Middle frontal gyrus (tissue), 1 donor: ENCODE data around the gene ERN1.
A peak's percentile ranks its signal among the peaks of the same experiment; 100 is the strongest.
"Not testable (repeated sequence)": the region's sequence is repeated elsewhere in the genome, so short reads cannot be mapped to it uniquely, and the experiment has no call there.

ENCODE experiments used
- DNase-seq: peaks from one replicate; pipeline ENCODE4 v3.0.0-alpha.2; 2015; ENCODE audit warnings: low spot score; ENCODE audit errors: extremely low spot score

Gene ERN1

DNA sequence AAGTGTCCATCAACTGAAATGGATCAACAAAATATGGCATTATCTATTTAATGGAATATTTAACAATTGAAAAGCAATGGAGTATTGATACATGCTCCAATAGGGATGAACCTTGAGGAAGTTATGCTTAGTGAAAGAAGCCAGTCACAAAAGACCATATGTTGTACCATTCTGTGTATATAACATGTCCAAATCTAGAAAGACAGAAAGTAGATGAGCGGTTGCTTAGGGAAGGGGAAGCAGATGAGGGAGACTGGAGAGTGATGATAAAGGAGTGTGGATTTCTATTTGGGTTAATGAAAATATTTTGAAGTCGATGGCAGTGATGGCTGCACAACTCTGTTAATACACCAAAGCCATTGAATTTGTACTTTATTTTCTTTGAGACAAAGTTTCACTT is 8.5 kb upstream of the ERN1 start:
- DNase-seq = no peak

DNA sequence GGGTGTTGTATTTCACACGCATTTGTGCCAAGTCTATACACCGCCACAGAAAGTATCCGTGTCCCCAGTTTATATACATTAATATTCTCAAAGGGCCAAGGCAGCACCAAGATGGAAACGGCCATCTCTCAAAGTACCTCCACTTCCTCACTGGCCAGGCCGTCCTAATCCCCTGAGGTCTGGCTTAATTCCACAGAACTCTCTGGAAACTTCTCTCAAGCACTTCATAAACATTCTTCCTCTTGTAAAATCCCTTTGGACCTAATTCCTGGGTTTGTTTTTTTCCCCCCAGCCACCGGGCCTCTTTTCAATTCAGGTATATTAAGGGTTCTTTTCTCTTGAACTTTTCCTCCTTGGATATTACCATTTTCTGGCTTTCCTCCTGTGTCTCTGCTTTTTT is 5.1 kb upstream of the ERN1 start:
- DNase-seq = no peak

DNA sequence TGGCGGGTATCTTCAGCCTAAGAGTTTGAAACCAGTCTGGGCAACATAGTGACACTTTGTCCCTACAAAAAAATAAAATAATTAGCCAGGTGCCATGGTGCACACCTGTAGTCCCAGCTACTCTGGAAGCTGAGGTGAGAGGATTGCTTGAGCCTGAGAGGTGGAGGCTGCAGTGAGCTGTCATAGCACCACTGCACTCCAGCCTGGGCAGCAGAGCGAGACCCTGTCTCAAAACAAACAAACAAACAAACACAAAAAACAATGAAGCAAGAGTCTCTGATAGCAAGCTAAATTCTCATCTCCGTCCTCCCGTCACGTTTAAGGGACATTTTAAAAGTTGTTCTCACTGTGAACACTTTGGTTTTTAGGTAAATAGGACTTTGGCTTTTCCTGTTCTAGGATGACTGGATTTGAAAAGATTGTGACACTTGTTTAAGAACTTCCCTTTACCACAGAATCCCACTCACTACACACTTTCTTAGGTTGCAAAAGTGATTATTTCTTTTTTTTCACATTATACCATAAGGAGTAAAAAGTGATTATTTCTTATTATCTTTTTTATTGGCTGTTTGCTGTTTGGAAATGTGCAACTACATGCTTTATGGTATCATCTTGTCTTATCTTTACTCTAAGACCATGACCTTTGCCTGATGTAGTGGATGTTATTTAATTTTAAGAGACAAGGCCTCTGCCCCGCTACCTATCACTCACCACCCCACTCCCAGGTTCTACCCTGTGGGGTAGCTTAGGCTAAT is 4.4 kb upstream of the ERN1 start:
- DNase-seq = no peak

DNA sequence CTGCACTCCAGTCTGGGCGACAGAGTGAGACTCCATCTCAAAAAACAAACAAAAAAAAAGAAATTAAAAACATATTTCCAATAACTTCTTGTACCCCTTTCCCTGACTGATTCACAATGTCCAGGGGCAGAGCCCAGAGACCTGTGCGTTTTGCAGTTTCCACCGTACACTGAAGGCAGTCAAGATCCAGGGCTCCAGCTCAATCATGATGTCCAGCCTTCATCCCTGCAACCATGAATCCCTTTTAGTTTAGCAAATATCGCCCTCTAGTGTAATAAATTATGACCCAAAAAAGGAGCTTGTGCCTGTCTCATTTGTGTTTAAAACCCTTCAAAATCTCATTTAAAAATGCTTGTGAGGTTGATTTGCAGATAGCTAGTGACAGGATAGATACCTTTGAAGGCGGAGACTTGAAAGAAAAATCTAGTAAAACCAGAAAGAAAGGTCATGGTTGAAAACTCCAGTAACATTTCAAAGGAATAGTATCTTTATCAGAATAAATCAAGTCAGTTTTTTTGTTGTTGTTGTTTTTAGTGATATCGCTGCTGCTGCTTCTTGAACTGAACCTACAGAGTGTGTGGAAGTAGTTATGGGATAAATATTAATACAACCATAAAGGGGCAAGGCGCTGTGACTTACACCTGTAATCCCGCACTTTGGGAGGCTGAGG is 3.7 kb upstream of the ERN1 start:
- peak; percentile 61 for DNase-seq

DNA sequence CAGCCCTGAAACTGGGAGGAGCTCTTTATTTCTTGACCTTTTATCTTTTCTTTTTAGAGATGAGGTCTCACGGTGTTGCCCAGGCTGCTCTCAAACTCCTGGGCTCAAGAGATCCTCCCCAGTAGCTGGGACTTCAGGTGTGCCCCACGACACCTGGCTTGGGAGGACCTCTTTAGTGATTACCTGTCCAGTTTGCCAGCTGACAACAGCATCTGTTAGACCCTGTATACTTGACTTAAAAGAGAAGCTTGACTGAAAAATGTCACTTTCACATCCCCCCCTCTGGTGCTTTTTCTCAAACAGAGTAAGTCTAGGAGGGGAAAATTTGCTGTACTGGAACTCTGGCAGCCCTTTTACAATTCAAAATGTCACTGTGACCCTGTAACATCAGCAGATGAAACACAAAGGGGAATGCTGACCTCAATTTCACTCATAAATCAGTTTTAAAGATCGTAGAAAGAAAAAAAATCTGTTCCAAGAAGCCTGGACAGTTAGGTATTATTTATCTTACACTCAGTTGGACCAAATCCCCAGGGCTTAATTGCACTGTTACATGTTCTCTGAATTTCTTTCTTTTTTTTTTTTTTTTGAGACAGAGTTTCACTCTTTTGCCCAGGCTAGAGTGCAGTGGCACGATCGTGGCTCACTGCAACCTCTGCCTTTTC is 1.8 kb upstream of the ERN1 start:
- DNase-seq = no peak

DNA sequence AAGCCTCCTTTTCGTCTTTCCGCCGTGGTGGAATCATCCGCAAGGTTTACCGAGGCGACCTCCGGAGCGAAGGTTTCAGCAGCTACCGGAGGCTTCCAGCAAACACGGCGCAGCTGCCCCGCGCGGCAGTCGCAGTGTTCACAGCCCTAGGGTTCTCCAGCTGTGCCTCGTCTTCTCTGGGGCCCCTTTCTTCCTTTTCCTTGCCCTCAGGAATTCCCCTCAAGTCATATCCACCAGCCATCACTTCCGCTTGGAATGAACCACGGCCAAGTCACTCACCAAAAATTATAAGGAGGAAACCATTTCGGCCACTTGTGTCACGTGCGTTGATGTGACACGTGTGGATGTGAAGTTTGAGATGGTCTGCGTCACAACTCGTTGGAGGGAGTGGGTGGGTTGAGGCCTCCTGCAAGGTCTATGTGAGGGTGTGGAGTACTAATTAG is 636 bp upstream of the ERN1 start:
- DNase-seq = no peak

DNA sequence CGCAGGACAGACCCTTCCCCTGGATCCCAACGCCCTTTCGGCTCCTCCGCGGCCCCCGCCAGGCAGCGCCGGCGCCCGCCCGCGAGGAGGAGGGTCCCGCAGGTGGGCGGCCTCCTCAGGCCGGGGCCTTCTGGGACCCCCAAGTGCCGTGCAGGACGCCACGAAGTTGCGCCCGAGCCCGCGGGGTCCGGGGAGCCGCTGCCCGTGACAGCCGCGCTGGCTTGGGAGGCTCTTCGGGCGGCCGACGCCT is 504 bp downstream of the ERN1 start:
- no peak for DNase-seq

DNA sequence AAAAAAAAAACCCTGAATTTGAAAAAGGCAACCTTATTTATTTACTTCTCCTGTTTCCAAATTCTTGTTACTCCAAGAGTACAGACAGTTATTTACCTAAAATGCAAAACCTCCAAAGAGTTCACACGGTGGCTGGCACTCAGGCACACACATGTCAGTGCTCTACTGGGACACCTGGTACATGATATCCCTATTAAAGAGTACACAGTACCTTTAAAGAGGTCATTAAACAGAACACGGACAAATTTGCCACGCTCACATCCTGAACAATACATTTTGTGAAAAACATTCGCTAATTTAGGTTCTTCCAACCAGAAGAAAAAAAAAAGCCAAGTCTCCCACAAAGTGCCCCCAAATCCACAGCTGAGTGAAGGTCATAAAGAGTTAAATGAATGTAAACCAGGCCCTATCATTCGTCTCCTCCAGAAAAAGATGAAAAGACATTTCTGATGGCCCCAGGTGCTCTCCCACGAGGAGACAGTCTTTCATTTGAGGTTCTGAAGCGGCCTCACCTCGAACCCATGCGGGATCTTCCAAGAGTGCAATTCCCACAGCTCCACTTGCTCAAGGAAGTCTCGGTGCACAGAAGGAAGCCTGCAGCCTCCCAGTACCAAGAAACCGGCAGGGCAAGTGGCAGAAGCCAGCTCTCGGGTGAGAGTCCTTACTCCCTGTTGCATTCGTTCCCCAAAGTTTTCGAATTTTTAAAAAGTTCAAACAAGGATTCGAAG is 993 bp downstream of the ERN1 start:
- DNase-seq = no peak

DNA sequence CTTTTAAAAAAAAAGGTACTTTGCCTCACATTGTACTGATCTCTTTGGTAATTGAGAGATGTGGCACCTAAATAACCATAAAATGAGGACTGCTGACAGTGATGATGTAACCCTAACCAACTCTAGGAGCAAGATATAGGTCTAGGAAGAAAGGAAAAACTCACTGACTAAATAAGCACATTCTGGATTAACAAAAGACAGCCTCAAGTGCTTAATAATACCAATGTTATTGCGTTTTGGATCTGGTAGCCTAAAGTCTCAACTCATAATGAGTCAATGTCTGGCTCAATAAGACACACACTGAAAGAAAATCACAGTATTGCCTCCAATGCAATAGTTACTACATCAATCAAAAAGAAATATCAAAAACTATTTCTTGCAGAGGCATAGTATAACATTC is 3.0 kb downstream of the ERN1 start:
- DNase-seq = no peak

DNA sequence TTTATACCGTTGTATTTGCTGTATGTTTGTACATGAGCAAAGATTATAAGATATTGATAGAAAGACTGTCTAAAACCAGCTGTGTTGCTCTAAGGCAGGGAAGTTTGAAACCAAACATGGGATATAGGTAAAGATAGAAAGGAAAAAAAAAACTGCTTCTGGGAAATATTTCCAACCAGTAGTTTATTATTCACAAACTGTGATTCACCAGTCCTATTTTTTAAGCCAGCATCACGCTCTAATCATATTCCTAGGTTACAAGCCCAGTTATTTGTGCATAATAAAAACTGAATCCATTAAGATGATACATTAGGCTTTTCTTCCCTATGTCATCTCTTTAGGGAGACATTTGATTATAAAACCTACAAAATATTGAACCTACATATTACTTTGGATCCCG is 4.0 kb downstream of the ERN1 start:
- DNase-seq = no peak

DNA sequence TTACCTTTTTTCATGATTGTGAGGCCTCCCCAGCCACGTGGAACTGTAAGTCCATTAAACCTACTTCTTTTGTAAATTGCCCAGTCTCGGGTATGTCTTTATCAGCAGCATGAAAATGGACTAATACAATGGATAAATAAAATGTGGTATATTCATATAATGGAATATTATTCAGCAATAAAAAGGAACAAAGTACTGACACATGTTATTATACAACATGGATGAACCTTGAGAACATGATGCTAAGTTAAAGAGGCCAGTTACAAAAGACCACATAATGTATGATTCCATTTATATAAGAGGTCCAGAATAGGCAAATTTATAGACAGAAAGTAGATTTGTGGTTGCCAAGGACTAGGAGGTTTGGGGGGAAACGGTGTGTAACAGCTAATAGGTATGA is 5.3 kb downstream of the ERN1 start:
- no peak for DNase-seq

DNA sequence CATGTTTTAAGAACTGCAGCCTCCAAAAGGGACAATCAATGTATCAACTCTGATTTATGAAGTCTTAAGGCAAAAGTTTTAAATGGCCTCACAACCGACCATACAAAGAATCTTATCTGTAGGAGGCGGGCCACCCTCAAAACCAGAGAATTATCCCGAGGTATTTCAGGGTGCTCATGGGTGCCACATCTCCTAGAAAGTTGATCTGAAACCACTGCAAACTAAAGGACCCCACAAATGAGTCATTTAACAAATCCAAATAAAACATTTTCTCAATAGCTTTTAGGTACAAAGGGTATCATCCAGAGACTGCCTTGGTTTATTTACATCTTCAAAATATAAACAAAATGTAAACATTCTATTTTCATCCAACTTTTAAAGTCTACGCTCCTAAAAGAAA is 6.8 kb downstream of the ERN1 start:
- no peak for DNase-seq

DNA sequence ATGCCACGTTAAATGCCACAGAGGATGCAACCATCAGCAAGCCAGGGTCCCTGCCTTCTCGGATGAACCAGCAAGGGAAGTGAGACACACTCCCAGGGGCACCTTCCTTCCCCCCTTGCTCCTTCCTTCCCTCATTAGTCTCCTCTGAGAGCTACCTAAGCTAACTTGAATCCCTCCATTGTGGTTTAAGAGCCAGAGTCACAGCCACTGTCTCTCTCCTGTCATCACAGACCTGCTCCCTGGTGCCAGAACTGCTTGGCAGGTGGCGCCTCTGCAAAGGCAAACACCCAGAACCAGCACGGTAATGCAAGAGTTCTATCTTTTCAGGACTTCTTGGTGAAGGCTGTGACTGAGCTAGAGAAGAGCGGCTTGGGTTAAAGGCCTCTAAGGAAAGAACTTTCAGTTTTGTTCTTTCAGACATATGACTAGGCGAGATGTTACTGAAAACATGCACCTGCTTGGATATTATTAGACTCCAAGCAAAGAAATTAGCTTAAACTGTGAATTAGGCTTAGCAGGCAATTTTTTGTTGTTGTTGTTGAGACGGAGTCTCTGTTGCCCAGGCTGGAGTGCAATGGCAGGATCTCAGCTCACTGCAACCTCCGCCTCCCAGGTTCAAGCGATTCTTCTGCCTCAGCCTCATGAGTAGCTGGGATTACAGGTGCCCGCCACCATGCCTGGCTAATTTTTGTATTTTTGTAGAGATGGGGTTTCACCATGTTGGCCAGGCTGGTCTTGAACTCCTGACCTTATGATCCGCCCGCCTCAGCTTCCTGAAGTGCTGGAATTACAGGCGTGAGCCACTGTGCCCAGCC is 8.8 kb downstream of the ERN1 start:
- DNase-seq = not testable (repeated sequence)

DNA sequence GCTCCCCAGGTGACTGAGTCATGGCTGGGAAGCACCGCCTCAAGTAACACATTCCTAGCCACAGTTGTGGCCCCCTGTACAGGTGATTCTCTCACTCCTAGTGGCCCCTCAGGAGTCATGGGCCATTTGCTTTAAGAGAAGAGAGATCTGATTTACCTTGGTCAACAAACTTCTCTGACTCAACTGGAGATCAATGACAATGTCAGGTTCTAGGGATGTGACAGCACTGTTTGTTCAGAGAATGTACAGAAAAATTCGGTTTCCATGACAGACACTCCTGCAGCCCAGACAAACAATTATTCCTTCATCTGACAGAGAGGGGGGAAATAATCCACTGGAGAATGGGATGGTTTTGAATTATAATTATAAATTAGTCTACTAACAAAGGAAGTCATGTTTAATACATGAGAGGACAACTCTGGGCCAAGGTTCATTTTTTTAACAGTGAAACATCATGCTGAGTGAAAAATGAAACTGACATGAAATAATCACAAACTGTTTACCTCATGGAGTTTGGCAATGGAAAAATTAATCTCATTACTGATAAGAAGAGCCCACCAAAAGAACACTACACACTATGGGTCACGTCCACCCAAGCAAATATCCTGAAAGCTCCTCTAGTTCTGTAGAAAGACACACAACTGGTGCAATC is 9.7 kb downstream of the ERN1 start:
- no peak for DNase-seq

DNA sequence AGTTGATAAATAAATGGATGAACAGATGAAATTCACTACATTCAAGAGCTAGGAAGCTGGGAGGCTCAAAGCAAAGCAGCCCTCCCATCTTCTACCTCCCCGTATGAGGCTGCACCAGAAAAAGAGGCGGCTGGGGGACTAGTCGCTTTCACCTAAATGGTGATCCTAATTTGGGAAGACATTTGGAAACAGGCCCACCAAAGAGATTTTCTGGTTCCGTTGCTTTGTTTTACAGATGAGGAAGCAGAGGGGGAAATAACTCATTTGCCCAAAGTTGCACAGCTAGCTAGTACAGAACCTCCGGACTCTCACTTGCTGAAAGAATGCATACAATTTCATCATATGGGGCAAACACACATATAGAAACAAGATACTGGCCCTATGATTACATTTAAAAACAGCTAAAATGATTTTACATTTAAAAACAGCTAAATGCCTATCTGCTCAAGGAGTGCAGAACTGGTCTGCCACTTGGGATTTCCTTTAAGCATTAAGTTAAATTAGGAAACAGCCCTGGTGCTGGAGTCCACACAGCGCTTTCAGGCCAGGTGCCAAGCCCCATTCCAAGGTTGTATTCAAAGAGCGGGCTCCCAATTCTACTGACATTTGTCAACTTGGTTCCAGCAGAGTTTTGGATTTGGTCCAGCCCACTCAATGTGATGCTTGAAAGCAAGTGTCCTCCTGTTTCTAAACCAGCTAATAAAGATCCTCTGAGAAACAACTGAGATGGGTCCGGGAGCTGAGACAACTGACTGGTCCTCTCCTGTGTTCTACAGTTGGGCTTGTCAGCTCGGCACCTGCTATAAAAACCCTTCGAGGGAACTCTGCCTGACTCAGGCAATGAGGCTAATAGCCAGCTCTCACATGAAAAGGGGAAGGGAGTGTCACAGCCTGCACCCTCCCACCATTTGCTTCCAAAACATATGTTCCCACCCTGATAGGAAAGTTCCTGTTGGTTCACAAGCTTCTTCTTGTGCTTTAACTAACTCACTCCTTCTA is 11.7 kb downstream of the ERN1 start:
- DNase-seq = no peak

DNA sequence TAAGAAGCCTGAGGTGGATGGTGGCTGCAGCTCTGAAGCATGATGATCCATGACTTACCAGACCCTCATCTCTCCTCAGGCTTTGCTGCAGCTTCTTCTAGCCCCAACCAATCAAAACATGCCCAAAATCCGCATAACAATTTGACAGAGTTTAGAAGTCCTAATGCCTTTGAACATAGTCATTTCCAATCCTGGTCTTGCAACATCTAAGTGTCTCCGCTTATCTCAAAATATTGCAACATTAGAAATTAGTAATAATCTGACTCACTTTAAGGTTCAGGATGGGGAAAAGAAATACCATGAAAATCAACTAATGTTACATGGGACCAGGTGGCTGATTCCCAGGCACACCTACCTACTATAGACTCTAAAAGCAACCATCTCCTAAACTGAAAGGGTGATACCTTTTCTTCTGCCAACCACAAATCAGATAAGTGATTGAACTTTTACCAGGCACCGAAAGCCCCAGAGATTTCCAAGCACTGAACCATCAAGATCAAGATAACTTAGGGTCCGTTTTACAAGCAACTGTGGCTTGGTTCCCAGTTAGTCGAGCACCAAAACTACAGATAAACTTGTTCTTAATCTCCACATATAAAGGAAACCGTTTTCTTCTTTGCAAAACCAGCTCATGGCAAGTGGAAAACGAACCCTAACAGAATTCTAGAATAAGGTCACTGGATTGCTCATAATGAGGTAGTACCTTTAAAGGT is 14.0 kb downstream of the ERN1 start:
- no peak for DNase-seq

DNA sequence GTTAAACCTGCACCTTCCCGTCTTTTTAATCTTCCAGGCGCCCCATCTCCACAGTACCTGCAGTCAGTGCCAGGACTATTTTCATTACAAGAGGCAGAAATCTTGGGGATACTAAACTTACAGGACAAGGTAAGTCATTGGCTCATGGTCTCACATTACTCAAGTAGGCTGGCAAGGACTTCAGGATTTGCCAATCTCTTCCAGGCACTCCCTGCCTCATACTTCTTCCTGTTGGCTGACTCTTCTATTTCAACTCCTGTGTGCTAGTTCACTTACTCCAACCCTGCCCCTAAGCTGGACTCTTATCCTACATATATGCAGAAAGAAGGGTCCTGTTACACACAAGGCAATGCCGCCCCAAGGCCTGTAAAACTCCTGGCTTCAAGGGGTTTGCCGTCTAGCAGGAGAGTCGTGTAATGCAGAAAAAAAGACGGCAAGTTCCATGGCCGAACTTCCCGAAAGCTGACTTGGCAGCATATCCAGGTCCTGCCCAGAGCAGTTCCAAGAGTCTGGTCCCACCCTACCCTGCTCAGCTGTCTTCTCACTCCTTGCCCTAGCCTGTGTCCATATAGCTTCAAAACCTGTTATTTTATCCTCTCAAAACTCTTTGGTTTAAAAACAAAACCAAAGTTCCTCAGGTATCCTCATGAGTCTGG is 14.8 kb downstream of the ERN1 start:
- DNase-seq = no peak

DNA sequence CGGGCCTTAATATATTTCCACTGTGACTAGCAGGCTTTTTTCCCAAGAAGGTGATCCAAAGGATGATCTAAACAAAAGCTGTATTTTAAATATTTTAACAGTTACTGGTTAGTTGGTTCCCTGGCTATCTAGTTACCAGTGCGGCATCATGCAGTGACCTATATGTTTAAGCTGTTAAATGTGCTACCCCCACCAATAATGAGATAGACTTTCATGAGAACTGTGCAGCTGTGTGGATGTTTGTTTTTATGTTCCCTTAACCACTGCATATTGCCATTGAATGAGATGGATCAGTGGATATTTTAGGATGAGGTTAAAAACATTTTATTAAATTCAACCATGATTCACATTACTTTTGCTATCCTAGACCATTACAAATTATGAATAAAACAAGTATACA is 16.9 kb downstream of the ERN1 start:
- DNase-seq = no peak

DNA sequence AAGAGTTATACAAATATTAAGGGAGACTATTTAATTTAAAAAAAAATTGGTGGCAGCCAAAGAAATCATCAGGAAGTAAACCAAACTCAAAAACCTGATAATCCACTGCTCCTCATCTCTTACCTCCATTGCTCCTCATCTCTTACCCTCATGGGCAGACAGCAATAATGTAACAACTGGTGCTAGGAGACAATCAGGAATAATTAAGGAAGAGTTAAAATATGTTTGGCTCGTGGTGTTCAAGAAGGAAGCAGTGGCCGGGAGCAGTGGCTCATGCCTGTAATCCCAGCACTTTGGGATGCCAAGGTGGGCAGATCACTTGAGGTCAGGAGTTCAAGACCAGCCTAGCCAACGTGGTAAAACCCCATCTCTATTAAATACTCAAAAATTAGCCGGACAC is 18.1 kb downstream of the ERN1 start:
- DNase-seq = no peak
